ENCODE results near the gene ENOX1.

Gene ENOX1

GRCh38 chr13:43545317-43545874 is 241.4 kb downstream of the ENOX1 start:
- DNase-seq (ENCODE audit: low spot score), result no peak

GRCh38 chr13:43544631-43545030 is 242.1 kb downstream of the ENOX1 start:
- DNase-seq (ENCODE audit: low spot score), result no peak

DNA sequence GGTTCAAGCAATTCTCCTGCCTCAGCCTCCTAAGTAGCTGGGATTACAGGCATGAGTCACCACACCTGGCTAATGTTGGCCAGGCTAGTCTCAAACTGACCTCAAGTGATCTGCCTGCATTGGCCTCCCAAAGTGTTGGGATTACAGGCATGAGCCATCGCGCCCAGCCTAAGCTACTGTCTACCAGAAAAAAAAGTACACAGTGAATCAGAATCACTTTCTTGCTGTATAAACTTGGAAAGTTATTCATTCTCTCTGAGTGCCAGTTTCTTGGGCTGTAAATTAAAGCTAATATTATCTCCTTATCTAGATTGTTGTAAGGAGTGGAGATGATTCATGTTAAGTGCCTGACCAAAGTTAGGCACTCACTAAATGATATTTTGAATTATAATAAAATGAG is 242.8 kb downstream of the ENOX1 start:
- no peak for DNase-seq (ENCODE audit: low spot score)

DNA sequence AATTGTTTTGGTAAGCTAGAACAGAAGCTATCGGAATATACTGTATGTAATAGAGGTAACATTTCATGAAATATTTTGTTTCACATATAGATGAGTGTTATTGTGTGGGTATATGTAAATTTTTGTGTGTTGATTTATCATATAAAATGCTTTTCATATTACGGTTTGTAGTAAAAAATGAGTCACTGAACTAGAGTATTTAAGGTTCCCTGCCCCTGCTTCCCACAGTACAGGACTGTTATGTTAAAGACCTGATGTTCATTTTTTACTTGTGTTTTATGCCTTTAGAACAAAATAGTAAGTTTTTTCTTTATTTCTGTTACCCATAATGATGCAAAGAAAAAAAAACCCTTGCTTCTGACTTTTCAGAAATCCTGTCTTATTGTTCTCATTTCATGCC is 243.4 kb downstream of the ENOX1 start:
- no peak for DNase-seq (ENCODE audit: low spot score)

GRCh38 chr13:43537124-43537523 is 249.6 kb downstream of the ENOX1 start:
- no peak for DNase-seq (ENCODE audit: low spot score)

DNA sequence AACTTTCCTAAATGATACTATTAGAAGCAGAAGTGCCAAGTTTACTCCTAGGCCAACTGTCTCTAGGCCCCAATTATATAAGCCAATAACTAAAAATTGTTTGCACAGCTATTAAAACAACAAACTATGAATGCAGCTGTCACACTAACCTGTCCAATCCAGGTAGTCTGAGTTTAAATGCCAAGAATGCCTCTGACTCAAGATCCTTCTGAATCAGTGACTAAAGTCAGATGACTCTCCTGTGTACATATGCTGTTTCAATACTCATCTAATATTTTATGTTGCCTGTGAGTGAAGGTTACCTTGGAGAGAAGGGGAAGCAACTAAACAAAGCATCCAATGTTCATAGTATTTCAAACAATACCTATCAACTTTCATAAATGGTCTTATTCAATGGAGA is 257.0 kb downstream of the ENOX1 start:
- no peak for DNase-seq (ENCODE audit: low spot score)

DNA sequence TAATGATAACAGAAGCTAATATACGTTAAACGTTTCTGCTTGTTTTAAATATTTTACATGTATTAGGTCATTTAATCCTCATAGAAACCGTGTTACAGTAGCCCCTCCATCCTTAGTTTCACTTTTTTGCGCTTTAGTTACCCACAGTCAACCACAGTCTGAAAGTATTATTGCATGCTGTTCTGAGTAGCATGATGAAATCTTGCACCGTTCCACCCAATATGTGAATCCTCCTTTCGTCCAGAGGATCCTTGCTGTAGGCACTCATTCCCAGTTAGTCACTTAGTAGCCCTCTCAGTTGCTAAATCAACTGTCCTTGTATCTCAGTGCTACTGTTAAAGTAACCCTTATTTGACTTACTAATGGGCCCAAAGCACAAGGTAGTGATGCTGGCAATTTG is 257.8 kb downstream of the ENOX1 start:
- DNase-seq (ENCODE audit: low spot score), result no peak

DNA sequence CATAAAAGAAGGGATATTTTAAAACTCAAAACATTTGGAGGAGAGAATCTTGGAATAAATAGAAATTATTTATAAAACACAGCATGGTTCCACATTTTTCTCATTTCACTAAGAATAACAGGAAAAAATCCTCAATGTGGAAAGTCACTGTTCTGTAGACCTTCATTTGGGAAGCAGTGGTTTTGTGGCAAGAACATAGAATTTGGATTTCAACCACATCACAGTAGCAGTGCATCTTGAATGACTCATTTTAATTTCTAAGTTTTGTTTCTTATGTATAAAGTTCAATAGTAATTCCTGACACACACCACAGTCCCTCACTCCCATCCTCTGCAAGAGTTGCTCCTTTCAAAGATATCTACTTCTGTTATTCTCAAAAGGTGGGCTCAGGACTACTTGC is 264.0 kb downstream of the ENOX1 start:
- no peak for DNase-seq (ENCODE audit: low spot score)

GRCh38 chr13:43520351-43520750 is 266.4 kb downstream of the ENOX1 start:
- DNase-seq (ENCODE audit: low spot score), result no peak

GRCh38 chr13:43518833-43519232 is 267.9 kb downstream of the ENOX1 start:
- DNase-seq (ENCODE audit: low spot score), result no peak

GRCh38 chr13:43516401-43516833 is 270.4 kb downstream of the ENOX1 start:
- DNase-seq (ENCODE audit: low spot score), result no peak

DNA sequence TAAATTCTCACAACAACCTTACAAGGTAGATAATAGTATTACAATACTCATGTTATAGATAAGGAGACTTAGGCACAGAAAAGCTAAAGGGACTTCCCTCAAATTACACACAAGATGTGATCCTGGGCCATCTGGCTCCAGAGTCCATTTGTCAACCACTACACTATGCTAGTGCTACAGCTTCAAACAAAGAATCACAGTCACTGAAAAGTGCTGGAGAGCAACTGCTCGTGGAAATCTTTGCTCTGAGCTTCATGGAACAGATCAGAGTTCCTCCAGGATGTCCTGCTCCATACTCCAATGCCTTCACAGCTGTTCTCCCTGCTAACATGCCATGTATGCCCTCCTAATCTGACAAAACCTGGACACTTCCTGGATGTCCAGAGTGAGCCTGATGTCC is 271.2 kb downstream of the ENOX1 start:
- DNase-seq (ENCODE audit: low spot score), result no peak

GRCh38 chr13:43514311-43514710 is 272.5 kb downstream of the ENOX1 start:
- no peak for DNase-seq (ENCODE audit: low spot score)

DNA sequence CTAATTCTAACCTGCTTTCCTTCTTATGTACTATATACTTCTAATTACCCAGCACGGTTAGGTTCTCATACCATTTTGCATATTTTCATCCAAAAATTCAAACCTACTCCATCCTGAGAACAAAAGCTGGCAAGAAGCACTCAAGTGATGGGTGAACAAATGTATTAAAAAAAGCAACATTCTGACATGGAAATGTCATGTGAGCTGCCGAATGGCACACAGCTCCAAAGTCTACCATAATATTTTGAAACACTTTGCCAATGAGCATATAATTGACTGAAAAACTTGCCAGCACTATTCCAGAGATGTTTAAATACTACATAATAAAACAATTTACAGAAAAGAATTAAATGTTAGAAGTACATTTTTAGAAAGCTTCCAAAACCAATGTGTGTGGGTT is 274.6 kb downstream of the ENOX1 start:
- DNase-seq (ENCODE audit: low spot score), result no peak

GRCh38 chr13:43510956-43511901 is 275.5 kb downstream of the ENOX1 start:
- DNase-seq (ENCODE audit: low spot score), result no peak

DNA sequence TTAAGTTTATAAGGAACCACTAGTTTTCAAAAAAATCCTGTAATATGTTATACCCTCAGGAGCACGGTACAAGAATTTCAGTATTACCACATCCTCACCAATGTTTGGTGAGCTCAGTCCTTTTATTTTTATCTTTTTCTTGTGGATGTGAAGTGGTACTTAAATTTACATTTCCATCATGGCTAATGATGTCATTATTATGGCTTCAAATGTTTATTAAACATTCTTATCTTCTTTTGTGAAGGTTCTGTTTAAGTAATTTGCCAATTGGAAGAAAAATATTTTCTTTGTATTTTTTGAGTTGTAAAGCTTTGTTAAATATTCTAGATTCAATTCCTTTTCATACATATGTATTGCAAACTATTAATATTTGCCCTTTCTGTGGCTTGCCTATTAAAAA is 291.0 kb downstream of the ENOX1 start:
- DNase-seq (ENCODE audit: low spot score), result no peak

DNA sequence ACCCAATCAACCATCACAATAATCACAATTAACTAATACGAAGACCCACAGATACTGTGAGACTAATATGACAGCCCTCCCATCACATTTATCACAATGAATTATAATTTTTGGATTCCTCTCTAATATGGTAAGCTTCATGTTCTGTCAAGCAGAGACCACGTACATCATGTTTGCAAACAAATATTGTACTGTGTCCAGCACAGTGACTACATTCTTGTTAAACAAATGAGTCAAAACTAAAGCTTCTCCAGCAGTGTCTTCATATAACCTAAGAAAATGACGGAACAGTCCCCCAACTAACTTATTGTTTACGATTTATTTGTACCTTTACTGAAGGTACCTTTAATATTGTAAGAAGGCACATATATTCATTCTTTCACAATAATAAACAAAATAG is 292.6 kb downstream of the ENOX1 start:
- no peak for DNase-seq (ENCODE audit: low spot score)

- DNase-seq (ENCODE audit: low spot score), result no peak
These were observed 293.2 kb downstream of the ENOX1 start for GRCh38 chr13:43493496-43494000.

GRCh38 chr13:43492745-43493144 is 294.0 kb downstream of the ENOX1 start:
- no peak for DNase-seq (ENCODE audit: low spot score)

DNA sequence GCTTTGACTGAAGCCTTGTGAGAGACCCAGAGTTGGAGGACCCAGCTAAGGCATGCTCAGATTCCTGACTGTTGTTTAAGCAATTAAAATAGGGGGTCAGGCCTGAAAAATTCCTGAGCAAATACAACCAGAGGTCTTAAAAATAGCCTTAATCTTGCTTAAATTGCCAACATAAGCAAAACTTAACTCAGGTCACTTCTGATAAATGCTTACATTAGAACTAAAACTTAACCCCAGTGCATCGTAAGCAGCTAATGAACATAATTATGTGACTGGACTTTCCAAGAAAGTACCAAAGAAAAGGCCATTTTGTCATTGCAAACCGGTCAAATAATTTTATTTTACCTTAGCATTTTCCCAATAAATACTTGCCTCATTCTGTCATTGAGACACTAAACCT is 294.5 kb downstream of the ENOX1 start:
- no peak for DNase-seq (ENCODE audit: low spot score)

- DNase-seq (ENCODE audit: low spot score), result no peak
These were observed 297.5 kb downstream of the ENOX1 start for GRCh38 chr13:43489233-43489632.

DNA sequence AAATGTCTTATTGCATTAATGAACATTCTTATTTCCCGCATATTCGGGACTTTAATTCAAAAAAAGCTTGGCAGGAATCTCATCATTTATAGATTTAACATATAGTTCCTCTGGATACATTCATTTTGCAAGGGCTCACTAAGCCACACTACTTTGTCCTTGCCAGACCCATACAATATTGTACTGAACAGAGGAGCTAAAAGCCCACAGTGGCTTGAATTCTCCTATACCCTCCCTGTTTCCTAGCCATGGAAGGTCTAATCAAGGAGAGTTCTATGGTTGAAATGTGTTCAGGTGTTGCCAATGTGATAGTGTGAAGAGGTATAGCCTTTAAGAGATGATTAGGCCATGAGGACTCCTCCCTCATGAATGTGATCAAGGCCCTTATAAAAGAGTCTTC is 298.9 kb downstream of the ENOX1 start:
- DNase-seq (ENCODE audit: low spot score), result no peak

GRCh38 chr13:43487461-43487860 is 299.3 kb downstream of the ENOX1 start:
- DNase-seq (ENCODE audit: low spot score), result no peak
